HG02642 (cell line): Measurements from ENCODE around the gene IGF1R.

ENCODE experiments used
- ATAC-seq: cut with Tn5 transposase; IDR thresholded peaks from one replicate; pipeline ENCODE4 v1.9.1; 2021; ENCODE audit warnings: mild to moderate bottlenecking; ENCODE audit not compliant: unreplicated experiment, poor library complexity

IGF1R gene

DNA sequence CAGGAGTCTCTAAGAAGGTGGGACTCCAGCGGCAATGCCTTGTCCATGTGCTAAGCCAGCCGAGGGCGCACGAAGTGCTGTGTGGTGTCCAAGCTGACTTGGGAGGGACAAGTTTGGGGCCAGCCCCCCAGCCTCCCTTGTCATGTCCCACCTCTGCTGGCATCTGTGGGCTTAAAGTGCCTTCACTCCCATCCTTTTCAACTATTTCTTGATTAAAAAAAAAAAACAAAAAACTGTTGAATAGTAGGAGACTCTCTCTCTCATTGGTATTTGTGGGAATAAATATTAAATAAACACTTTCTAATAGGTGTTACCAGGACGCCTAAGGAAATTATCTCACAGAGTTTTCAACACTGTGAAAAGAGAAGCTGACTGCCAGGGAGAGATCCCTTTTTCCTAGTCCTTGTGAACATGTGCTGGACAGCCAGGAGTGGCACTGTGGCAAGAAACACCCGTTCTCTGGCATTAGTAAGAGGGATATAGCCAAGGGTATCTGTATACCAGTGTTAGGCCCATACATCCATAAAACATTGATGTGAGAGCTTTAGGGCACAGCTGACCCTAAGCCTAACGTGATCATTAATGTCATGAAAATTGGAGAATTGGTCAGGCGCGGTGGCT lies 158.0 kb downstream of the IGF1R start:
- no peak for ATAC-seq

DNA sequence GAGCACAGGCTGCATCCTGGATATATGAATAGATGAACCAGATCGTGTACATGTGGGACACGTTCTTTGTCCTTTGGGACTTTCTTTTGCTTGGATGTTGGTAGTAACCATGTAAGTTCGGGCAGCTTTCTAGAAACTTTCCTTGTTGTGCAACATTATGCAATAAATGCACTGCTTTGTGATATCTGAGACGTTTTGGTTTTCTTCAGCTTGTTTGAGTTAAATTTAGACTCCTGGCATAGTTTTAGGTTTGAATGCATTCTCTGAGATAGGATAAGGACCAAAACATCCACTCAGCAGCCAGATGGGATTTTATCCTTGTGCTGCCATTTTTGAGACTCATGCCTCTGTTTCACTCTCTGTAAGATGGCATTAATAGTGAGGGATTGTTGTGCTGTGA lies 158.9 kb downstream of the IGF1R start:
- ATAC-seq: no peak

DNA sequence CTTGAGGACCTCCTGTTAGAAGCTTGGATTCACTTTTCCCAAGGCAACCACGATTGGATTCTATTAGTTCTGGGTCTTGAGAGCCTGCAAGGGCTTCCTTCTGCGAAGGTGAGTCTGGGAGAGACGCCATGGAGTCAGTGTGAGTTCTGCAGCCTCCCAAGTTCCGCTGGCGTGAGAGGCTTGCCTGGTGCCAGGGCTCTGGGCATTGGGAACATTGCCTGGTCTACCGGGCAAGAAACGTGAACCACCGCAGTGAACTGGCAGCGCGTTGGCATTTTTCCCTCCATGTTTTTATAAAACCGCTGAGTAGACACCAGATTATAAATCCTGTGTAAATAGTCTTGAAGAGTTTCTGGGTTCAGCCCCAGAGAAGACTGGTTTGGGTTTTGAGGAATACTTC lies 160.9 kb downstream of the IGF1R start:
- no peak for ATAC-seq

DNA sequence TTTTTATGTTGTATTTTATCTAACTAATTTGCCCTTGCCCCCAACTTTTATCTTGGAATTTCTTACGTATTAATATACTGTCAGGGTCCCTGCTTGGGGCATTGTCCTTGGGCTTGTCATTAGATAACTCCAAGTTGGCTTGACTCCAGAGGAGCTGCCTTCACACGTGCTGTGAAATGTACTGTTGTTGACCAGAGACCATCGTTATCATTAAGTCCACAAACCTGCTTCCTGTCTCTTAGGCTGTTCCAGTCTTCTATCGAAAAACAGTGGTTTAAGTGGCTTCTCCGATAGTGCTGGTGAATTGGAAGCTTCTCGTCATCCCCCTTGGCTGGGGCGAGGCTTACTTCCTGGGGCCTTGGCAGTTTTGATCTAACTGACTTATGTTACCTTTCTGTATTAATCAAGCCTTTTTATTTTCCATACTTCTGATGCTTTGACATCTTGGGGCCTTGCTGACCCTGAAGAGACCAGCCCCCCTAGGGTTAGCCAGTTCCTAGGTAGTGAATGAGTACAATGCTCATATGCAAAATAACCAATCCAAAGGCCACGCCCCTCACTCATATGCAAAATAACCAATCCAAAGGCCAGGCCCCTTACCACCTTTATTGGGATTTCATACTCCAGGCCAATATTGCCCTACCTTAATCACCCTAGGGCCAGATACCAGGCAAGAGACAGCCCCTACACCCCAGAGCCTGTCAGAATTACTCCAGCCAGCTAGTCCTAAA lies 164.5 kb downstream of the IGF1R start:
- ATAC-seq: no peak

DNA sequence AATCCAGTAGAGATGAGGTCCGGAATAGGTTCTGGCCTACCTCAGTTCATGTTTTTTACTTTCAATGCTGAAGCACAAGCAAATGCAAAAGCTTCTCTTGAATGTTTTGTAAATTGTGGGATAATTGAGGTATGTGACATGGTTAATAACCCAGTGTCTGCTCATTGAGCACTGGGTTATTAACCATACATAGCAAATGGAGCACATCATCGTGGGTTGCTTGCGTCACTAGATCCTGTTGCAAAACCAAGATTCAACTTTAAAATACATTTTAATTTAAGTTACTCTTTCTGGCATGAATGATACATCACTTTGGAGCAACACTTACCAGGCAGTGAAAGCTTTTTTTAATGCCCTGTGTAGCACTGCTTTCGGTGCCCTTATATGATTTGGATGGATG lies 165.6 kb downstream of the IGF1R start:
- ATAC-seq: no peak

DNA sequence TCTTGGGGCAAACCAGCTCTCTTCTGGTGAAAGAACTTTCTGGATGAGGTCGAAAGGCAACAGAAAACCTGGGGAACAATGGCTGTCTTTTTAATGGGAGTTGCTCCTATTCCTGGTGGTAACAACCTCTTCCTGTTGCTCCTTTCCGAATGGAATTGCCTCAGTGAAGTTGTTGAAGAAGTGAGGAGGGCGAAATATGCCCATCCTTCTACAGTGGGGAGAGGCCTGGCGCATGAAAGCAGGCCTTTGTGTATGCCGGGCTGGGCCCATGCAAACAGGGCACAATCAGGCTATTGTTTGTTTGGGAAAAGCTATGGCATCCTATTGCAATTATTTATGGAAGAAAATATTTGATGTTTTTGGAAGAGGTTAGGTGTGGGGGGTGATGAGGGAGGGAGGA lies 166.9 kb downstream of the IGF1R start:
- no peak for ATAC-seq

DNA sequence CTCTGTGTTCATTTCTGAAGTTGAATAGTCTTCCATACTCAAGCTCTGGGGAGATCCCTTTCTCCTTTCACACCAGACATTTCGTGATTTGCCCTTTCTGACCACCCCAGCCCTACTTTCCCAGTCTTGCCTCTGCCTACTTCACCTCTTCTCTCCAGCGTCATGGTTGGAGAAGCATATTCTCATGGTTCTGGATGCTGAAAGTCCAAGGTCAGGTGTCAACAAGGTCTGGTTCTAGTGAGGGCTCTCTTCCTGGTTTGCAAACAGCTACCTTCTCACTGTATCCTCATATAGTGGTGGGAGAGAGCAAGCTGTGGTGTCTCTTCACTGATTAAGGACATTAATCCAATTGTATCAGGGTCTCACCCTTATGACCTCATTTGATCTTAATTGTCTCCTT lies 169.4 kb downstream of the IGF1R start:
- no peak for ATAC-seq

DNA sequence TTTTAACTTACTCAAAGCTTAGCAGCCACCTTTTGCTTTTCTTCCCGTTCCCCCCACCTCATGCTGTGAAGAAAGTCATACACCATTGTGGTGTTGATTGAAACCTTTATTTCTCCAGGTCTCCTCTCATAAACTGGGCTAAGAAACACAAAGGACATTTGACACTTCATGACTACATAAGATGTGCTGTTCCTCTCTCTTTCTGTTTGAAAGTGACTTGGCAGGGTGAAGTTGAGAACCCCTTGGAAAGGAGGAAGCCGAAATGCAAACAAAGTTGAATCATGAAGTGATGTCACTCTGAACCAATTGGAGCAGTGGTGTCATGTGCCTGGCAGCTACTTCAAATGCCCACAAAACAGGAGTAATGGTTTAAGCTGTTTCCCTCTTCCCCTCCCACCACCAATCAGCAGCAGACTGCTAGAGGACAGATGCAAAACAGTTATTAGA lies 174.7 kb downstream of the IGF1R start:
- no peak for ATAC-seq

DNA sequence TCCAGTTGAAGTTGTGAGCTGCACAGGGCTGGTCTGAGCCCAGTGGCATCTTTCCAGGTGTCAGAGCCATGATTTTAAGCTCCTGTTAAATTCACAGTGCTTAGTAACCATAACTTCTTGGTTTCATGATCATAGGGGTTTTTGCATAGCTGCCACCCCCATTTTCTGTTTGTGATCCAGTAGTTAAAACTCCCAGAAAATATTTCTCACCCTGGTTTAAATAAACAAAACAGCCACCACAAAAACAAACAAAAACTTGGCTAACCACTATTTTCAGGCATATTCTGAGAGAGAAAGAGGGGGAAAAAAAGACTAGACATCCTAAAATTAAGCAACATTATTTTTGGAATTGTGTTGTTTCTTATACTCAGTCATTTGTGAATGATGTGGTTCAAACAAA lies 175.3 kb downstream of the IGF1R start:
- no peak for ATAC-seq

DNA sequence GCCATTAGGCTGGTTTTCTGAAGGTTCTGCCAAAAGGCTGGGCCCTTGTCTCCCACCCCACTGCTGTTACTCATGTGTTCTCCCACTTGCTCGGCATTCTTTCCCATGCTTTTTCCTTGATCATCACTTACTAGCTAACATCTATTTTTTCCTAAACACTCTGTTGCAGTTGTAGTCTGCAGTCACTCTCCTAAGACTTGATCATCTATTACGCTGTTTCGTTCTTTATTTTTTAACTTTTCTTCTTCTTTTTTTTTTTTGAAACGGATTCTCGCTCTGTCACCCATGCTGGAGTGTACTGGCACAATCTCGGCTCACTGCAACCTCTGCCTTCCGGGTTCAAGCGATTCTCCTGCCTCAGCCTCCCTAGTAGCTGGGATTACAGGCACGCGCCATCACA lies 176.3 kb downstream of the IGF1R start:
- ATAC-seq: no peak

DNA sequence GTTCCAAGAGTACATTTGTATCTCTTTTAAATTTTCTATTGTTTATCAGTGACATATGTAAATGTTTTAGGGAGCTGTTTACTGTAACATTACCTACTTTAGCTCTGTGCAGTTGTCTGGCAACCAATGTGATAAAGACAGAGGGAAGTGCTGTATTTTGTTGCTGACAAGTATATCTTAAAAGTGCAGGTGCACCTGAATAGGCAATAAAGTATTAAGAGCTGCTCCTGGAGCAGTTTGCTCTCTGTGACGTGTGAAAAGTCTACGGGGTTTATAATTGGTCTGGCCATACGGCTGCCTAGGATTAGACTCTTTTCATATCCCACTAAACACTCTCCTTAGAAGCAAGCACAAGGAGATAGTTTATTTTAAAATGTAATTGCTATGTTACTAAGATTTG lies 178.3 kb downstream of the IGF1R start:
- no peak for ATAC-seq

DNA sequence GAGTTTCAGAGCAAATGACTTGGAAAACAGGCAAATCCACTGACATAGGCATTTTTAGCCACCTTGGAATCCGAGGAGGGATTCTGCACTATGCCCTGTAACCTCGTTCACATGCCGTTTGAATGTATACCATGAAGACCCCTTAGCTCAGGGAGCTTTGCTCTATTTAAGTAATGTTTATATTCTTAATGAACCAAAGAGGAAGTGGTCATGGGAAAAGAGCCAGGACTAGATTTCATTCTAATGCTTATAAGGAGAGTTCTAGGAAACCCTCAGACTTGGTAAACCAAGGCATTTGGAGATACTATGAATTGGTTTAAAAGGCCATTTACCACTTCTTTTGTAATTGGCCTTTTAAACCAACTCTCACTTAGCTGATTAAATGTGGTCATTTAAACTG lies 178.9 kb downstream of the IGF1R start:
- no peak for ATAC-seq

DNA sequence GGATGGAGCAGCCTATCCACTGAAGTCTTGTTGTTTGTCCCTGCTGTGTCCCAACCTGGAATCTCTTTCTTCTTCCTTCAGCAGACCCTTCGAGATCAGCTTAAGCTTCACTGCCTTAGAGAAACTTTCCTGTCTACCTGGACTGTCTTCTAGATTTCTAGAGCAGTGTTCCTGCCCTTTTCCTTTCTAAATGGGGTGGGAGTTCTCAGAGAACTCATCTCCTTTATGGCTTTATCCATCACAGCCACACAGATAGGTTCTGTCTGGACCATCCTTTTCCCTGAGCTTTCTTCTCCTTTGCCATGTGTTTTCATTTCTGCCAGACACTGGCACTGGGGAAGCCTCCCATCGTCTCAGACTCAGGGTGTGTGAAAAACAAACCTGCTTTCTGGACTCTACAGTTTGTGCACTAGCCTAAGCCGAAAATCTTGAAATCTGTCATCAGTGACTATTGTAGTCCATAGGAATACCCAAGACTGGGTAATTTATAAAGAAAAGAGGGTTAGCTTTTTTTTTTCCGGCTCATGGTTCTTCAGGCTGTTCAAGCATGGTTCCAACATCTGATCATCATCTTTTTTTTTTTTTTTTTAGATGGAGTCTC lies 181.8 kb downstream of the IGF1R start:
- ATAC-seq: no peak

DNA sequence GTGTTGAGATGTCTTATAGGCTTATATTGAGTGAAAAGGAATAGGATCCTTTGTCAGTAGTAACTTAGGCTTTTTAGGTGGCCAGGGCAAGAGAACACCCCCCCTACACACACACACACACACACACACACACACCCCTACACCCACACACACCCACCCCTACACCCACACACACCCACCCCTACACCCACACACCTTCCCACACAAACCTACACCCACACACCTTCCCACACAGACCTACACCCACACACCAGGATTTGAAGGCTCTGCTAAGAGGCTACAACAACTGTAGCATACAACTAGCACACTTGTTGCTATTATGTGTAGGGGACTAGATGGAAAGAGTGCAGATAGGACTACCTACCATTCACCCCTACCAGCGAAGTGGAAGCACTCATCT lies 186.6 kb downstream of the IGF1R start:
- no peak for ATAC-seq

DNA sequence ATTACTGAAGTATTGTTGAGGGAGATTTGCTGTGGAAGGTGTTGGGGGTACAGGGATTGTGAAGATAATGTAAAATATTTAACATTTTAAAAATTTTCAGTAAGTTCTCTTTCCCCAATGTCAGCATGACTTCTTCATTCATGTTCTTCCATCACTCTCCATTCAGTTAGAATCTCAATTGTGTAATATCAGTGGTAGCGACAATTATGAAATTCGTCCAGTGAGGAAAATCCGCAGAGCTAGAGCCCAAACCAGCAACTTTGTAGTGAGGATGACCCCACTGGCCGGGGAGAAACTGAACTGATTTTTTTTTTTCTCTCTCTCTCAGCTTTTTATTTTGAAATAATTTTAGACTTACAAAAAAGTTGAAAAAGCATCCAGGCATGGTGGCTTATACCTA lies 187.5 kb downstream of the IGF1R start:
- ATAC-seq: no peak

DNA sequence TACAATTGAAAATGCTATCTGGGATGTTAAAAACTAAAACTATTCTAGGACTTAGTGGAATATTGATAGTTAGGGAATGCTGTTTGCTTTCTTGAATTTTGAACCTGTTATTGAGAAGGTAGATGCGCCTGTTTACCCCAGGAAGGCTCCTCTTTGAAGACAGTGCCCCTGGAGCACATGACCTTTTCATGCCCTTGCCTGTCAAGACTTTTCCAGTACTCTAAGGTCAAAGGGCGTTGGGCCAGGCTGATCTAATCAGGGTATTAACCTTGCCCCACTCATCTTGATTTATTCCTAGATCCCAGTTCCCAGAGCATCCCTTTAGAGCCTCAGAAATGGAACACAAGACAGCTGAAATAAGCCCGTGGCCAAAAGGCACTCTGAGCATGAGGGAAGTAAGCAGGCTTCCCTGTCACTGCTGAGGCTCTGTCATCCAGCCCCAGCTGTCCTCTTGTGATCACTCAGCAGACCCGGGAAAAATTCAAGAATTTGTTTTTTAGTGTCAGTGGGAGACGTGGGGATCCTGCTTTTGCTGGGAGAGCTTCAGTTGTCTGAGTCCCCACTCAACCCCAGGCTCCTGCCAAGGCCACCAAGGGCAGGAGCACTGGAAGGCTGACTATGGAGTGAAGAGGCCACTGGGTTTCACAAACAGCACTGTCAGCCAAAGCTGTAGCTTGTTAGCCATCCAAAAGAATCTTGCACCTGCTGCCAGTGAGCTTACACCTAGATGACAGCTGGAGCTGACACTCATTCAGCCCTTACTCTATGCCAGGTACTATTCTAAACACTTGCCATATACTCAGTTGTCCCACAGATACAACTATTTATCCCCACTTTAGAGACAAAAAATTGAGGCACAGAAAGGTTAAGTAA lies 190.3 kb downstream of the IGF1R start:
- no peak for ATAC-seq

DNA sequence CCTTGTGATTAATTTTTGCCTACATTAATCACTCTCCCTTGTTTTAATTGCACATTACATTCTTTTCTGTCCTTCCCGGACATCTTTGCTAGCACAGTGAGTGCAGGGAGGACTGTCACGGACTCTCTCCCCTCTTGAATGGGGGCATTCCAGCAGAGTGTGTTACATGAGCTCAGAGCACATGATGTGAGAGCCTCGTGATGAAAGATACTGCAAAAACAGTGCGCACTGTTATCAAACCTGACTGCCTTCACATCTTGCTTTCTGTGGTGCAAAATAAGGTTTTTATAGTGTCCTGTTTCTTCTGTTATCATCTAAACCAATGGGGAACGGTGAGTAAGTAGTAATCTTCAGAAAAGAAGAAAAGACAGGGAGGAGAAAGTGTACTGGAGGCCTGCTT lies 191.7 kb downstream of the IGF1R start:
- ATAC-seq: no peak

DNA sequence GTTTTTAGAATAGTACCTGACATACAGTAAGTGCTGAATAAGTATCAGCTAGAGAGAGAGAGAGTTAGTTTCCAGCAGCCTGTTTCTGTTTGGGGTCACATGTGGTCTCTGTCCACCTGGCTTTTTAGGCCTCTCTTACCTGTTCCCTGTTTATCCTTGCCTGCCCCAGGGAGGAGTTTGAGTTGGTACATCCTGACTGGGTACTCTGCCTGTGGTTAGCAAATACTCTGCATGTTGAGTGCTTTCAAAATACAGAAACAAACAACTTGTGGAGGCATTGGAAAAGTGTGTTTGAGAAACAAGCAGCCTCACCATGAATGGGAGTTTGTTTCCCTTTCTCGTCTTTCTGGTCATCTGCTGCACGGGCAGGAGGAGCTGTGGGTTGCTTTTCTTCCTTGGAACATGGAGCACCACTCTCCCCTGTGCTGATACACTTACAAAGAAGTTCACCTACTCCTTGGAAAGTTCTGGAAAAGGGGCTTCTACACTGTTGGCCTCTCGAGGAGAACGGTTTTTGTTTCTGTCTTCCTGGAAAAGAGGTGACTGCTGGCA lies 193.2 kb downstream of the IGF1R start:
- no peak for ATAC-seq

DNA sequence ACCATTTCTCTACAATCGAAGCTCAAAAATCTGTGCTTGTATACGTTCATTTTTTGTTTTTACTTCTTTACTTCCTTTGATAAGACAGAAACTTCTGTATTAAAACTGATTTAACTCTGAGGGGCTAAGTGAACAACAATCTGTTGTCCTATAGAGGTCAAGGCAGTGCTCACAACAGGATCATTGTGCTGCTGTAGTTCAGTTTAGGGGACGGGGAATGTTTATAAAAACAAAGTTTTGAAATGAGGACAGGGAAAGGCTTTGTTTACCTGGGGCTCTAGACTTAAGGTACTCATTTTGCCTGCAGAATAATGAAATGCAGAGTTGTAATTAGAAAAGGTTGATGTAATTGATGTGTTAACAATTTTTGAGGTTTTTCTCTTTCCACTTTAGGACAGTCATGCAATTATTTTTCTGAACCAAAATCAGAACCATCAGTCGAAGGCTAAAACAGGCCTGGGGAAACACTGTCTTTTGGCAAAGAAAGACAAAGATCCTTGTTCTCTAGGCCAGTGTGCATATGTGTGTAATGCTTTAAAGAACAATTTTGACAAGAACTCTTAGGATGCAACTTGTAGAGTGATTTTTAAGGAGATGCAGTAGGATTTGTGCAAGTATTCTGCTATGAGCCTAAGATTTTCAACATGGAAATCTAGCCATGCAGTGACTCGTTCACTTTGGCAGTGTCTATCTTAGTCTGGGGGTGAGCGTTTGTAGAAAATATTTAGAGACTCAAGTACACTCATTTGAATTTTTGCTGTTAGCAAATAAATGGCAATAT lies 194.0 kb downstream of the IGF1R start:
- no peak for ATAC-seq

DNA sequence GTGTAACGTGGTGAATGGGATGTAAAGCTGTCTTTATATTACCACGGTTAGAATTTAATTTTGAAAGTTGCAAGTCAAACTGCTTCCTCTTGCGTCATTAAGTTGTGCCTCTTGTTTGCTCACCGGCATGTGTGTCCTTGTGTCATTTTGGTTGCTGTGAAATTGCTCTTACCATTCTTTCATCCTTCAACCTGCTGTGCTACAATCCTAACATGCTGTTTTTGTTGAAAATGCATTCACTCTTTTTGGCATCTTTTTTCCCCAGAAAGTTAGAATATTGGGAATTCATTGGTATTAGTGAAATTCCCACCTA lies 194.6 kb downstream of the IGF1R start:
- ATAC-seq: no peak
